ENCODE measurements around the gene HECA.
"Not testable (repeated sequence)": the region's sequence is repeated elsewhere in the genome, so short reads cannot be mapped to it uniquely, and the experiment has no call there.

The HECA gene

GRCh38 chr6:139112561-139112960, 22.3 kb upstream of the HECA start:
- no peak for TF ChIP-seq CTCF (IDR thresholded peaks at IDR 0.05; ENCODE audit: extremely low read depth, missing control alignments)
- DNase-seq (ENCODE audit: low spot score): no peak

- no peak for TF ChIP-seq CTCF (IDR thresholded peaks at IDR 0.05; ENCODE audit: extremely low read depth, missing control alignments)
- DNase-seq (ENCODE audit: low spot score): no peak
These were observed 20.1 kb upstream of the HECA start for GRCh38 chr6:139114746-139115145.

- DNase-seq (ENCODE audit: low spot score): no peak
- no peak for TF ChIP-seq CTCF (IDR thresholded peaks at IDR 0.05; ENCODE audit: extremely low read depth, missing control alignments)
These were observed 18.7 kb upstream of the HECA start for GRCh38 chr6:139115989-139116758.

GRCh38 chr6:139117734-139118133, 17.1 kb upstream of the HECA start:
- no peak for TF ChIP-seq CTCF (IDR thresholded peaks at IDR 0.05; ENCODE audit: extremely low read depth, missing control alignments)
- no peak for DNase-seq (ENCODE audit: low spot score)

GRCh38 chr6:139119552-139119951, 15.3 kb upstream of the HECA start:
- no peak for DNase-seq (ENCODE audit: low spot score)
- TF ChIP-seq CTCF (IDR thresholded peaks at IDR 0.05; ENCODE audit: extremely low read depth, missing control alignments): no peak

- DNase-seq (ENCODE audit: low spot score): not testable (repeated sequence)
These were observed 12.1 kb upstream of the HECA start for GRCh38 chr6:139122823-139123222.

- DNase-seq (ENCODE audit: low spot score): peak; percentile 69
These were observed 9.8 kb upstream of the HECA start for GRCh38 chr6:139124887-139125672.

More at GRCh38 chr6:139124887-139125672, 9.8 kb upstream of the HECA start:
- TF ChIP-seq CTCF (IDR thresholded peaks at IDR 0.05; ENCODE audit: extremely low read depth, missing control alignments): peak; percentile 58

All from GM20000 (cell line).